K562 (cell line): ENCODE results near the gene TOMM22. TPM values are rescaled to one million over a fixed set of nuclear protein-coding genes. Genes with fewer than 3 reads are reported as not detected.

Experiments
- C11orf30 ChIP-seq: fragments of 450-650 bp; IDR thresholded peaks from 2 replicates; pipeline ENCODE4 v1.6.1; 2016; ENCODE audit warnings: low read depth, mild to moderate bottlenecking
- CBX1 ChIP-seq: sonication (generic); IDR thresholded peaks from 2 replicates; pipeline ENCODE4 v1.6.1; 2016; ENCODE audit warnings: antibody characterized with exemption, low read depth, mild to moderate bottlenecking
- CEBPB ChIP-seq: fragments of 450-650 bp; IDR thresholded peaks from 2 replicates; pipeline ENCODE4 v1.6.1; 2016; ENCODE audit warnings: missing genetic modification characterization, missing compliant biosample characterization
- DNMT1 ChIP-seq: fragments of 450-650 bp; IDR thresholded peaks from 2 replicates; pipeline ENCODE4 v1.6.1; 2016; ENCODE audit warnings: antibody characterized with exemption, mild to moderate bottlenecking
- ETV1 ChIP-seq: fragments of 450-650 bp; conservative IDR thresholded peaks from 2 replicates; pipeline ENCODE4 v1.6.1; 2016; ENCODE audit warnings: missing genetic modification characterization, control low read depth, low read depth, missing compliant biosample characterization
- ETV5 ChIP-seq: sonication (generic); formaldehyde crosslinking; IDR thresholded peaks from 2 replicates; pipeline ENCODE4 v1.4.0; 2020; ENCODE audit warnings: low read depth, mild to moderate bottlenecking, missing genetic modification reagents
- GABPB2 ChIP-seq: fragments of 250-450 bp; sonication (Bioruptor Pico); conservative IDR thresholded peaks from 2 replicates; pipeline ENCODE4 v1.5.1; 2021; ENCODE audit warnings: mild to moderate bottlenecking
- NRF1 ChIP-seq, 2 experiments: fragments of 450-650 bp; IDR thresholded peaks in 1 of 2; conservative IDR thresholded peaks in 1 of 2; 2 replicates each; pipeline ENCODE4 v1.6.1; 2014; ENCODE audit warnings: mild to moderate bottlenecking in 2 of 2
- POLR2G ChIP-seq: fragments of 200-400 bp; formaldehyde crosslinking; IDR thresholded peaks from 2 replicates; pipeline ENCODE4 v1.6.1; 2017; ENCODE audit warnings: low read depth, mild to moderate bottlenecking, antibody characterized with exemption, low read length, moderate library complexity
- POLR2H ChIP-seq: IDR thresholded peaks from 2 replicates; pipeline ENCODE4 v1.6.1; 2016; ENCODE audit warnings: missing genetic modification characterization, low read depth, mild to moderate bottlenecking, control low read depth, missing compliant biosample characterization, moderate library complexity
- RB1 ChIP-seq: fragments of 450-650 bp; IDR thresholded peaks from 2 replicates; pipeline ENCODE4 v1.6.1; 2017; ENCODE audit warnings: low read depth, mild to moderate bottlenecking
- RNF2 ChIP-seq: sonication (generic); IDR thresholded peaks from 2 replicates; pipeline ENCODE4 v1.6.1; 2016
- SMARCA4 ChIP-seq: fragments of 450-650 bp; IDR thresholded peaks from 2 replicates; pipeline ENCODE4 v1.6.1; 2016
- SUPT5H ChIP-seq: fragments of 450-650 bp; IDR thresholded peaks from 2 replicates; pipeline ENCODE4 v1.6.1; 2016
- ZNF263 ChIP-seq: sonication (generic); formaldehyde crosslinking; IDR thresholded peaks from 2 replicates; pipeline ENCODE4 v1.8.0; 2022; ENCODE audit warnings: mild to moderate bottlenecking, missing genetic modification reagents, borderline replicate concordance
- ZNF507 ChIP-seq: conservative IDR thresholded peaks from 2 replicates; pipeline ENCODE4 v1.6.1; 2017; ENCODE audit warnings: missing genetic modification characterization, missing compliant biosample characterization
- ZNF75A ChIP-seq: fragments of 450-650 bp; formaldehyde crosslinking; IDR thresholded peaks from 2 replicates; pipeline ENCODE4 v1.4.0; 2020; ENCODE audit warnings: mild to moderate bottlenecking
- polyA plus RNA-seq, 8 experiments: library from polyadenylated mRNA; depleted of rRNA in 4 of 8; stranded (reverse) in 5 of 8; unstranded in 3 of 8; fragments of >200 nt; fragmentation: Nextera tagmentation in 2 of 8; fragmentation: Illumina TruSeq in 1 of 8; extraction: Ambion mirVana in 2 of 8; extraction: Trizol in 1 of 8; gene quantifications; 2 replicates each; pipeline versions ENCODE4 v1.2.1 to v1.2.3, GENCODE V29; 2011 to 2014; ENCODE audit warnings: inconsistent platforms in 1 of 8, missing spikeins in 1 of 8
- total RNA-seq, 7 experiments: library from RNA; depleted of rRNA in 6 of 7; stranded (reverse); fragments of >200 nt in 6 of 7; fragmentation: Illumina TruSeq in 2 of 7; extraction: Trizol in 2 of 7; gene quantifications; 2 replicates each; pipeline versions ENCODE4 v1.2.1 to v1.2.3, GENCODE V29; 2011 to 2021; ENCODE audit warnings: low replicate concordance in 1 of 7
- TF ChIP-seq, protein P1 (sequence below): fragments of 250-450 bp; sonication (Bioruptor Pico); IDR thresholded peaks from 2 replicates; pipeline ENCODE4 v1.5.0; 2022; ENCODE audit warnings: mild to moderate bottlenecking
- TF ChIP-seq, protein P2 (sequence below): sonication (generic); formaldehyde crosslinking; IDR thresholded peaks from 2 replicates; pipeline ENCODE4 v1.9.0; 2022; ENCODE audit warnings: mild to moderate bottlenecking, missing genetic modification reagents
- TF ChIP-seq, protein P3 (sequence below), 2 experiments: fragments of 250-450 bp in 1 of 2; fragments of 450-650 bp in 1 of 2; sonication (Bioruptor Pico) in 1 of 2; IDR thresholded peaks; 2 replicates each; pipeline versions ENCODE4 v1.6.1 to v1.8.0; 2016 to 2021; ENCODE audit warnings: mild to moderate bottlenecking in 2 of 2, moderate library complexity in 2 of 2, missing compliant biosample characterization in 1 of 2, missing genetic modification characterization in 1 of 2
- TF ChIP-seq, protein P4 (sequence below): sonication (generic); formaldehyde crosslinking; IDR thresholded peaks from 2 replicates; pipeline ENCODE4 v1.8.0; 2022; ENCODE audit warnings: mild to moderate bottlenecking, missing genetic modification reagents

The TOMM22 gene
- total and polyA plus RNA-seq, 9 of the 15 experiments (the other 6 are each of a cell fraction or from before 2014, with no cell fraction given) = 25.8 to 108 (median 73.8) TPM

DNA sequence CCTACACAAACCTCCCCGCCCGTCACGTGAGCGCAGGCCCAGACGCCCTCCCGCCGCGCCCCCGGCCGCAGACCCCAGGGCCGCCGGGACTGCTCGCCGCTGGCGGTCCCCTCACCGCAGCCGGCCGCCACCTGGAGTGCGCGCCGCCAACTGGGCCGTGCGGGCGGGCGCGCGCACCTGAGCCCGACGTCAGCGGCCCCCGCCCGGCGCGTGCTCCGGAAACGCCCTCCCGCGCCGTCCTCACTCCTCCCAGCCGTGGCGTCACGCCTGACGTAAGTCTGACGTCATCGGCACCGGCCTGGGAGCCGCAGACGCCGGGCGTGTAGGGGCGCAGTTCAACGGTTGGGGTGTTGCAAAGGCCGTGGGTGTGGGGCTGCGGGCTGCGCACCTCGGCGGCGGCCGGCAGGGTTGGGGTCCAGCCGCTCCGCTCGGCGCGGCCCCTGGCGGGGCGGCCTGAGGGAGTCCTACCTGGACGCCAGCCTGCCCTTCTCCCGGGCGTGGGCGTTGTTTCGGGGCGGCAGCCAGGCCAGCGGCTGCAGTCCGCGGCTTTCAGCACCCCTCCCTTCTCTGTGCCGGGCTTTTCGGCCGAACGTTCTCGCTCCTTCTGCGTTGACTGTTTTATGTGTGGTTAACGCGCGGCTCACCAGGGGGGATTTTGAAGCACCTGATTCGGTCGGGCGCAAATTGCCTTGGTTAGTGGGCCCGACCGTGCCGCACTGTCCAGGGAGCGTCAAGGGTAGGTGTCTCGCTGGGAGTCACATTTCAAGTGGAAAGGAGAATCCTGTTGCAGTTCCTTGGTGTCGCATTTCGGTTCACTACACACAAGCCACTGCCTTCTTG lies 19.3 kb downstream of the TOMM22 start, which contains the start of gene JOSD1 (continued):
- TF ChIP-seq CEBPB (tag) (peak; percentile 57), DNMT1 (no peak), ZNF507 (tag) (no peak), ZNF75A (CRISPR knock-in tag) (0 out of 2 replicates have a peak, but pooled peaks have one; percentile 24), RB1 (peak; percentile 85), ETV1 (tag) (peak; percentile 35; the same call in 1 of the 2 replicates), SUPT5H (peak; percentile 43; the same call in 1 of the 2 replicates), NRF1 (conservative IDR thresholded peaks at IDR 0.05 in 1 of 2, IDR thresholded peaks at IDR 0.05 in 1 of 2) (peak; percentile 84 to 87), ETV5 (CRISPR knock-in tag) (peak; percentile 80), CBX1 (peak; percentile 48; the same call in 1 of the 2 replicates), SMARCA4 (0 out of 2 replicates have a peak, but pooled peaks have one; percentile 34), ZNF263 (peak; percentile 59; the same call in 1 of the 2 replicates), RNF2 (peak; percentile 69; the same call in 1 of the 2 replicates), POLR2H (peak; percentile 57; the same call in 1 of the 2 replicates), C11orf30 (no peak; the same call in 1 of the 2 replicates), GABPB2 (CRISPR knock-in tag) (no peak), POLR2G (peak; percentile 90)
- TF ChIP-seq, protein P1, sequence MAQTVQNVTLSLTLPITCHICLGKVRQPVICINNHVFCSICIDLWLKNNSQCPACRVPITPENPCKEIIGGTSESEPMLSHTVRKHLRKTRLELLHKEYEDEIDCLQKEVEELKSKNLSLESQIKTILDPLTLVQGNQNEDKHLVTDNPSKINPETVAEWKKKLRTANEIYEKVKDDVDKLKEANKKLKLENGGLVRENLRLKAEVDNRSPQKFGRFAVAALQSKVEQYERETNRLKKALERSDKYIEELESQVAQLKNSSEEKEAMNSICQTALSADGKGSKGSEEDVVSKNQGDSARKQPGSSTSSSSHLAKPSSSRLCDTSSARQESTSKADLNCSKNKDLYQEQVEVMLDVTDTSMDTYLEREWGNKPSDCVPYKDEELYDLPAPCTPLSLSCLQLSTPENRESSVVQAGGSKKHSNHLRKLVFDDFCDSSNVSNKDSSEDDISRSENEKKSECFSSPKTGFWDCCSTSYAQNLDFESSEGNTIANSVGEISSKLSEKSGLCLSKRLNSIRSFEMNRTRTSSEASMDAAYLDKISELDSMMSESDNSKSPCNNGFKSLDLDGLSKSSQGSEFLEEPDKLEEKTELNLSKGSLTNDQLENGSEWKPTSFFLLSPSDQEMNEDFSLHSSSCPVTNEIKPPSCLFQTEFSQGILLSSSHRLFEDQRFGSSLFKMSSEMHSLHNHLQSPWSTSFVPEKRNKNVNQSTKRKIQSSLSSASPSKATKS (CRISPR knock-in tag) = no peak
- TF ChIP-seq, protein P2, sequence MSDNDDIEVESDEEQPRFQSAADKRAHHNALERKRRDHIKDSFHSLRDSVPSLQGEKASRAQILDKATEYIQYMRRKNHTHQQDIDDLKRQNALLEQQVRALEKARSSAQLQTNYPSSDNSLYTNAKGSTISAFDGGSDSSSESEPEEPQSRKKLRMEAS (CRISPR knock-in tag) = peak; percentile 54
- TF ChIP-seq, protein P3, sequence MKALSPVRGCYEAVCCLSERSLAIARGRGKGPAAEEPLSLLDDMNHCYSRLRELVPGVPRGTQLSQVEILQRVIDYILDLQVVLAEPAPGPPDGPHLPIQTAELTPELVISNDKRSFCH (CRISPR knock-in tag; IDR thresholded peaks at IDR 0.05) = no peak
- TF ChIP-seq, protein P3 (tag; IDR thresholded peaks at IDR 0.05) = peak; percentile 26; the same call in 1 of the 2 replicates
- TF ChIP-seq, protein P4, sequence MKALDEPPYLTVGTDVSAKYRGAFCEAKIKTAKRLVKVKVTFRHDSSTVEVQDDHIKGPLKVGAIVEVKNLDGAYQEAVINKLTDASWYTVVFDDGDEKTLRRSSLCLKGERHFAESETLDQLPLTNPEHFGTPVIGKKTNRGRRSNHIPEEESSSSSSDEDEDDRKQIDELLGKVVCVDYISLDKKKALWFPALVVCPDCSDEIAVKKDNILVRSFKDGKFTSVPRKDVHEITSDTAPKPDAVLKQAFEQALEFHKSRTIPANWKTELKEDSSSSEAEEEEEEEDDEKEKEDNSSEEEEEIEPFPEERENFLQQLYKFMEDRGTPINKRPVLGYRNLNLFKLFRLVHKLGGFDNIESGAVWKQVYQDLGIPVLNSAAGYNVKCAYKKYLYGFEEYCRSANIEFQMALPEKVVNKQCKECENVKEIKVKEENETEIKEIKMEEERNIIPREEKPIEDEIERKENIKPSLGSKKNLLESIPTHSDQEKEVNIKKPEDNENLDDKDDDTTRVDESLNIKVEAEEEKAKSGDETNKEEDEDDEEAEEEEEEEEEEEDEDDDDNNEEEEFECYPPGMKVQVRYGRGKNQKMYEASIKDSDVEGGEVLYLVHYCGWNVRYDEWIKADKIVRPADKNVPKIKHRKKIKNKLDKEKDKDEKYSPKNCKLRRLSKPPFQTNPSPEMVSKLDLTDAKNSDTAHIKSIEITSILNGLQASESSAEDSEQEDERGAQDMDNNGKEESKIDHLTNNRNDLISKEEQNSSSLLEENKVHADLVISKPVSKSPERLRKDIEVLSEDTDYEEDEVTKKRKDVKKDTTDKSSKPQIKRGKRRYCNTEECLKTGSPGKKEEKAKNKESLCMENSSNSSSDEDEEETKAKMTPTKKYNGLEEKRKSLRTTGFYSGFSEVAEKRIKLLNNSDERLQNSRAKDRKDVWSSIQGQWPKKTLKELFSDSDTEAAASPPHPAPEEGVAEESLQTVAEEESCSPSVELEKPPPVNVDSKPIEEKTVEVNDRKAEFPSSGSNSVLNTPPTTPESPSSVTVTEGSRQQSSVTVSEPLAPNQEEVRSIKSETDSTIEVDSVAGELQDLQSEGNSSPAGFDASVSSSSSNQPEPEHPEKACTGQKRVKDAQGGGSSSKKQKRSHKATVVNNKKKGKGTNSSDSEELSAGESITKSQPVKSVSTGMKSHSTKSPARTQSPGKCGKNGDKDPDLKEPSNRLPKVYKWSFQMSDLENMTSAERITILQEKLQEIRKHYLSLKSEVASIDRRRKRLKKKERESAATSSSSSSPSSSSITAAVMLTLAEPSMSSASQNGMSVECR = peak; percentile 37; the same call in 1 of the 2 replicates
